HT1080 (cell line): Measurements from ENCODE around the gene MYOCD. TPM values are rescaled to one million over a fixed set of nuclear protein-coding genes. Genes with fewer than 3 reads are reported as not detected.

Experiments used
- DNase-seq: peaks from one replicate; pipeline ENCODE4 v3.0.0-alpha.2; 2015; ENCODE audit warnings: low read depth
- total RNA-seq: library from RNA; depleted of rRNA; stranded (reverse); fragments of >200 nt; shearing (Covaris generic); gene quantifications from 2 replicates; pipeline ENCODE4 v1.2.3, GENCODE V29; 2014

Gene MYOCD
- total RNA-seq, 1 experiment from 2014 or later, result not detected

DNA sequence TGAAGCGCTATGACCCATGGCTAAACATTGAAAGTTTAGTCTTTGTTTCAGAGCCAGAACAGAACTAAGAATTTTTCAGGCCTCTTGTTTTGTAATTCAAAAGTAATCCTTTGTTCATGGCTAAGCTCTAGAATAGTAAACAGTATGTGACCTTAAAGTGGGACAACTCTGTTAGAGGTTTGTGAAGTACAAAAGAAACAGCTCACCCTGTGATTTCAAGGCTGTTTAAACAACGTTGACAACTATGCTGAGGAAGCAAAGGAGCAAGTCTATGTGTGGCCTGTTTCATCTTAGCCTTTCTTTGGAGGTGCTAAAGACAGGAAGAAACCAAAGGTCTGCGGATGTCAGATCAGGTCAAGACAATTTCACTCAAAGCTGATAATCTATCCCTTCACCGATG lies 40.4 kb downstream of the MYOCD start:
- DNase-seq, result no peak

DNA sequence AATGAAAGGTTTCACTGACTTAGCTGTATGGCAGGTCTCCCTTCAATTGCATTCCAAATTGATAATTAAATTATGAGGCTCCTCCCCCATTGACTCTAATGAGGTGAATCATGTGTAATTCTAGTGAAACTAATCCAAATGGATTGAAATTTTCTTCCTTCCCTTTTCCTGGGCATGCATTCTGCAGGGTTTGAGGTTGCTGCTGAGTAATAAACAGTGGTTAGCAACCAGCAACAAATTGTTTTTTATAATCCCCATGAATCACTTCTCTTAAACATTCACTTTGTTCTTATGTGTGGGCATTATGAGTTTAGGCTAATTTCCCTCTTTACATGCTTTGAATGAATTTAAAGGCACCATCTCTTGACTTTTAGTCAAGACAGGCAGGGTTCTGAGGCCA lies 43.4 kb downstream of the MYOCD start:
- DNase-seq, result no peak

DNA sequence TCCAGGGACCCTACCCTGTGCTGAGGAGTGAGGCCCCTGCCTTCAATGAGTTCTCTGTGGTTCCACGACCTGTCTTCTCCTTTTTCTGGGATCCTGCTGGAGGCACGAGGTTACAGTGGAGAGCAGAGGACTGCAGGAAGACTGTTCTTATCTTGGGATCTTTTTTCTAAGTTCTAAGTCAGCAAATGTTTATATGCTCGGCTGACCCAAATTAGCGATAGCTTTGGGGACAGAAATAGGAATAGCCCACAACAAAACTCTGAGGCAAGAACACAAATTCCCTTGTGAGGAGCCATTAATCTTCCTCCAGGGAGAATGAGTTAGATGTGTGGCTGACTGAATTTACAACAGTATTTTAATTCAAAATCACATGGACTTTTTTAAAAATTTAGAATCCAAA lies 46.7 kb downstream of the MYOCD start:
- DNase-seq, result no peak

DNA sequence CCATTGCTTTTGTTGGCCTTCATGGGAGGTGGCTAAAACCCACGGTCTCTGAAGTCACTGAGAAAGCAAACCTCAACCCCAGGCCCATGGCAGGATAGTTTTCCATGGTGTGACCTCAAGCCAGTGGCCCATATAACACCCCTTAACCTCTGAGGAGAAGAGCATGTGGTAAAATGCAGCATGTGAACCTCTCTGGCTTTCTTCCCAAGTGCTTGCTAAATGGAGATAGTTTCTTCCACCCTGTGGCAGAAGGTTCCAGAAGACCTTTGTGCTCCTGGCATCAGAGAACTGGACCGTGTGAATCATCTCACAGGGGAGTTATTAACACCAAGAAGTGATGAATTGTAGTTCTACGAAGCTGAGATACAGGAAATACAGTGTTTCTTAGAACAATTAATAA lies 47.3 kb downstream of the MYOCD start:
- no peak for DNase-seq

DNA sequence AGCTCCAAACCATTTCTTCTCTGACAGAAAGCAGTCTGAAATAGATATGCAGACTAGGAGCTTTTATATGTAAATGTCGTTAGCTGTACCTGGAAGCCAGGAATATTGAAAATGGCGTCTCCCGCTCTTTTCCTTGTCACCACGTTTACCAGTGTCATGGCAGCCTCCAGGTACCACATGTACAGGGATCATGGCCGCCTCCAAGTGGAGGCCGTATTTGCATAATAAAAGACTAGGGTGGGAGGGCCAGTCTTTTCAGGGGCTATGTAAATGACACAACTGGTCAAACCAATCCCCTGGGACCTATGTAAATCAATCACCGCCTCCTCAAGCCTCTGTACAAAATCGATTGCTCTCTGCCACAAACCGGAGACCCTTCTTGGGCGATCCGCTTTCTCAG lies 54.3 kb downstream of the MYOCD start:
- DNase-seq, result no peak

DNA sequence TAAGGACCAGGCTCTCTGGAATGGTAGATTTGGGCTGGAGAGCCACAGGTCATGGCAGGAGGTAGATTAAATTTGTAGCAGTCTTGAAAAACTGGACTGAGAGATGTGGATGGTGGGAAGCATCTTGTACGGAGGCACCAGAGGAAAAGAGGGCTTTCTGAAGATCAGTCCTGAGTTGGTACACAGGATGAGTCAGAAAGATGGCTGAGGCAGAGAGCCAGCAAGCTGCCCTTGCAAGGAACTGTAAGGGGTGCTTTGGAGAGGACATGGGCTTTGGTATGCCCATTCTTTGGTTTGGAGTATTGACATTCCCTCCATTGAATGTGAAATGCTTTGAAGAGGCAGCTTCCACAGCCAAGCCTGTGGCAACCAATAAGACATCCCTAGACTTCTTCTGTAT lies 55.9 kb downstream of the MYOCD start:
- no peak for DNase-seq

DNA sequence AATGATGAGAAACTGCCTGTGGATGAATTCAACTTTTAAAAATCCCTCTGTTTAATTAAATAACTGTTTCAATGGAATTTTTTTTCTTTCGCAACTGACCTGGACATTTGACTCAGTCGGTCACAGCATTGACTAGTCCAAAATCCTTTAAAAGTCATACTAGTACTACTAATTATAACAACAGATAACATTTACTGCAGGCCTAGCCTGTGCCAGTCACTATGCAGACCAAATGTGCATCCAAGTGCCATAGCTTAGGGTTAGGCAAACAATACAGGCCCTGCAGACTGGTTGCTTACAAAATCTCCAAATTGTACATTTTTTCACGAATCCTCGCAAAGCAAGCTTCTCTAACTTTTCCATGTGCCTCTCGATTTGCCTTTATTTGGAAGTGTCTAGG lies 56.6 kb downstream of the MYOCD start:
- no peak for DNase-seq

DNA sequence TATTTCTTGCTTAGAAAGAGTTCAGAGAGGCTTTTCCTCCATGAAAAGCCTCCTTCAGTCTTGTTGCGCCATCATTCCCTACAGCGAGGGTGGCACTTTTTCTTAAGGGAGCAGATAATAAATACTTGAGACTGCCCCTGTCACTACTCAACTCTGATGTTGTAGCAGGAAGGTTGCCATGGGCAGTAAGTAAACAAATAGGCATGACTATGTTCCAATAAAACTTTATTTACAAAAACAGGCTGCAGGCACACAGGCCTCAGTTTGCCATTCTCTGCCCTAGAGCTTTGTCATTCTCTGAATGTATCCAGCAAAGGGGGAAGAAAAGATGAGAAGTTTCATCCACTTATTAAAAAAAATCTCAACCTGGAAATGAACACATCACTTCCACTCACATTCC lies 60.4 kb downstream of the MYOCD start:
- no peak for DNase-seq

DNA sequence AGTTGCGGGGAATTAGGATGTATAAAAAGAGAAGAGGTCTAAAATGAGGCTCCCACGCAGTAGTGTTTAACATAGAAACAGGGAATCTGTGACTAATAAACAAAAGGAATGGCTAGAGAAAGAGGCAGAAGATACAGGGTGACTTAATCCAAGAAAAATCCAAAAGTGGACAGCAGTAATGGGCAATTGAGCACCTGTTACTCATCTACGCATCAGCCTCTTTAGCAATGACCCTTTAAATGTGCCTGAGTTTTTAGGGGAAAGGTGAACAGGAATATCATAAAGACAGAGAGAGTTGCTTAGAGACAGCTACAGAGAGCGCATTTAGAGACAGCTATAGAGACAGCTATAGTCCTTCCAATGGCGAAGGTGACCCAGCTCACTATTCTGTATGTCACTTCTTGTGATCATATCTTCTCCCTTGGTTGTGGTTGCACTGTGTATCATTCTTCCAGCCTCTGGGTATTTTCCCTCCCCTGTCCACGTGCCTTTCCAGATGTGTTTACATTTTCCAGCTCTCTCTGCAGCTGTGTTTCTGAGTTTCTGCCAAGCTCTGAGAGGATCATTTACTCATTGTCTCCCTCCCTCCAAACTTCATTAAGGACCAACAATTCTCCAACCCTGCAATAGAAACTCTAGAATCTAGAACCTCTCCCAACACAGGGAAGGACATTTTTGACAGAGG lies 61.5 kb downstream of the MYOCD start:
- DNase-seq, result no peak

DNA sequence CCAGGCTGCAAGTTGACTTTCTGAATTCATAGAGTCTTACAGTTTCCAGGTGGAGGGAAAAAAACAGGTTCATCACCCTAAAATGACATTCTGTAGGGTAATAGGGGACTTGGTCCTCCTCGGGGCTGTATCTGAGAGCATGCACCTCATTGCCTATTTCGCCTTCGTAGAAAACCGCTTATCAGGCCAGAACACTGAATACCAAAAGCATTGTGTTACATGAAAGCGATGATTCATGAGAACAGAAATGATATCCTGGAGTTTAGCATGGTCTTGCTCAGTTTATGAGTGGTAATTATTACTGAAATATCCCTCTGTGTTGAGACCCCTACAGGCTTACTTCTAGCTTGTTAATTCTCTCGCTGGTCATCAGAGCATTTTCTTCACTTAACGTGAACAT lies 62.2 kb downstream of the MYOCD start:
- no peak for DNase-seq

DNA sequence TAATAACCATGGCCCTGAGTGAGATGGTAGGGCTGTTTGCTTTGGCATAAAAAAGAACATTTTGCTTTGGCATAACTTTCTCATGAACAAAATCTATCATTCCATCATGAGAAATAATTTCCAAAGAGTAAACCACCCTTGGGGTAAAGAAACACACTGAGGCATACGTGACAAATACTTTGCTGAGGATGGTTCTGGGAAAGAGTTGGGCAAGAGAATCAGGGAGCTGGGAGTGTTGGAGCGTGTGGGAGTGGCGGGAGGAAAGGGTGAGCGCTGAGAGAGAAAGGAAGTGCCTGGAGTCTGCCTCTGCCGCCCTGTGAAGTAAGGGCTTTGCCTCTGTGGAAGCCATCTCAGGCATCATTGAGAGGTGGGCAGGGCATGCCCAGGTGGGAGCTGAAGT lies 63.4 kb downstream of the MYOCD start:
- no peak for DNase-seq

DNA sequence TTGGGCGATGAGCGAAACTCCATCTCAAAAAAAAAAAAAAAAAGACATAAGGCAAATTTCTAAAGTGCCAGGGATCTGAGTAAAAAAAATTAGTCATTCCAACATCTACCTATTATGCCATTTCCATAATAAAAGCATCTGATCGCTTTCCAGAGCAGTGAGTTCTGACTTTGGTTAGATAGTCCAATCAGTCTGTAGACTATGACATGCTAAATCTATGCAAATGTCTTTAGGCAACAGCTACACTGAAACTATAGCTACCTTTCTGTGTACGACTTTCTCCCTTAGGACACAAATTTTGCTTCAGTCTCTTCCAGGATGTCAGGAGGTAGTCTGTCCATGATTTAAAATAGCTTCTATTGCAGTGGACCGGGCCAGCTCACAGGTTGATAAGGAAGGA lies 64.7 kb downstream of the MYOCD start:
- DNase-seq, result no peak

DNA sequence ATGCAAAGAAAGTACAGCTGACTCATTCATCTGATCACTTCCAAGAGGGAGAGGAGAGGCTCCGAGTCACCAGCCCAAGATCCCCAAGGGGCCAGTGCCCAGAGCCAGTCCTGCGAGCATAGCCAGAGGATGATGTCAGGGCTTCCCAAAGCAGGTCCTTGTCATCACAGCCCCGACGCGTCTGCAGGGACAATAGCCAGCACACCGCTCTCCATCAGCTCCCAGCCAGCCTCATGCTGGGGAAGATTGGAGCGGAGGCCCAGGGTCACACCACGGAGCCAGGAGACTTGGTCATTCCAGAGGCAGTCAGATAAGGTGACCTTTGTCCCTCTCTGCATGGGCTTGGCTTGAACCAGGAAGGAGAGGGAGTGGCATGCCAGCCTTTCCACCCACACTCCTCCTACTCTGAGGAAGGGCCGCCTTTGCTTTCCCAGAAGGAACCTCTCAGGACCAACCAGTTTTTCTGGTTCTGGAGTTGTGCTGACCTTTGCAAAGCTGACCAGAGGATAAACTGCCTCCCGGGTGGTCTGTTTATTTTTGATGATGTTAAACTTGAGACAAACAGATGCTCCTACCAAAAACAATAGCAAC lies 65.3 kb downstream of the MYOCD start:
- no peak for DNase-seq

DNA sequence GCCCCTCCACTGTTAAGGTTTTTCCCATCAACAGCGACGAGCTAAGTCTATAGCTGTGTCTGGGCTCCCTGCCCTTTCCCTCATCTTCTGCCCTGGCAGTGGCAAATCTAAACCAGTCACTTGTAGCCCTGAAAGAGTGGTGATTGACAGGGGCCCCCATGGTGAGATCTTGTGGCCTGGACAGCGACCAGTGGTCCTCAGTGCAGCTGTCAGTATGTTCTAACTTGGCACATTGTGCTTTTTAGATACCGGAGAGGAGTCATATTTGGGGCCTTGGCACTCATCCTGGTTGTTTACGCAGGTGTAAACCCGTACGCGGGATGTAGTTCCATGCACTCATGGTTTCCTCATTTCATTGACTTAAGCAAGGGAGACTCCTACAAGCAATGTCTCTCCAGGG lies 66.1 kb downstream of the MYOCD start:
- no peak for DNase-seq

DNA sequence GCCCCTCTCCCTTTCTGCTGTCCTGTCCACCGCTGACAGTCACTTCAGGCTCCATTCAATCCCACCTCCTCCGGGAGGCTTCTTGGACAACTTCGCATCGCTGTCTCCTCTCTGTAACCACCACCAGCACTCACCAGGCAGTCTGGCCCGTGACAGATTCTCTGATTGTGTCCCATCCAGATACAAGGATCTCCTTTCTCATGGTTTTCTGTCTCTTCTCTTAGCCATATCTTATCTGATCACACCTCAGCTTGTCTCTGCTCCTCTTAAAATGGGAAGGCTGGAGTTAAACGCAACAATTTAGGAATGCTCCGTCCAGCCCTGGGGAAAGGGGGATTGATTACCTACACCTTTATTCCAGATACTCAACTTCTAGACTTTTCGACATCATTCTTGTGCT lies 66.7 kb downstream of the MYOCD start:
- no peak for DNase-seq

DNA sequence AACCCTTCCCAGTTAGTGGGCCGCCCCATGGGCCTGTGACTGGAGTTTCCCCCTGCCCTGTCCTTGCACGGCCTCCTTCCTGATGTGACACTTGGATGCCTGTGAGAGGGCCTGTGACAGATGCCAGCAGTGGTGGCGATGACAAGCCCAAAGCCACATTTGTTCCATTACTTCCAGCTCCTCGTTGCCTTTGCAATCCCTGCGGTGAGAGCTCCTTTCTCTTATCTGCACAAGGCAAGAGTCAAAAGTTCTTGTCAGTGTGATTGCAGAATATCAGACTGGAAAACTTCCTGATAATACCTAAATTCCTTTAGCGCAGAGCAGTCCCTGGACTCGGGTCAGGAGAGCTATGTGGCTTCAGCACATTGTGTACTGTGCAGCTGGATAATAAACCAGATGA lies 69.2 kb downstream of the MYOCD start:
- no peak for DNase-seq

DNA sequence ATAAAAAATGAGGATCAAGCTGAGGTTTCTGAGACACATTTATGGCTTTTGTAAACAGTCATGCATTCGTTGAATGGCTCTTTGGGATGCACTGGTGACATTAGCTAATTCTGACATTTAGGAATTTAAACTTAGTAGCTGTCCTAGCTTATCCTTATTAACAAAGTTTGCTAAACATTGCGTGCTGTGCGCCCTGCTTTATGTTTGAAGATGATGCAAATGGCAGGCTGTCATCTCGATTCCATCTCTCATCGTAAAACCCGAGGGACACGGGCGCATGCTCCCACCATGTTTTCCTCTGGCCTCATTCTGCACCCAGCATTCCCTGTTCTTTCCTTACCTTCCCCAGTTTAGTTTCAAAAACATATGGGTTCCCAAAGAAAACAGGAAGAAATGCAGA lies 69.8 kb downstream of the MYOCD start:
- no peak for DNase-seq

DNA sequence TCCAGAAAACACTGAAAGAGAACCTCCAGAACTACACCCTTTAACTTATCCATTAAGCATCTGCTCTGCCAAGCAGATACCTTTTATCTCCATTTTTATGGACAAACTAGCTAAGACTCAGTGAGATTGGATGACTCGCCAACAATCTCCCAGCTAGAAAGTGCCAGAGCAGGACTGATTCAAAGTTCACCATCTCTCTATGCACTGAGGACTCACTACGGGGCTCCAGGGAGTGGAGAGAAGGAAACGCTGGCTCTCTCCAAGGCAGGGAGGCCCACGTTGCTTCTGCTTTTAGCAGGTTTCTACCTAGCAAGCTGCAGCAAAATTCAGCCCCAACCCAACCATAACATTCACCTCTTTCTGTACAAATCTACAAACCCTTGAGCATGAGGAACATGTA lies 70.8 kb downstream of the MYOCD start:
- no peak for DNase-seq

DNA sequence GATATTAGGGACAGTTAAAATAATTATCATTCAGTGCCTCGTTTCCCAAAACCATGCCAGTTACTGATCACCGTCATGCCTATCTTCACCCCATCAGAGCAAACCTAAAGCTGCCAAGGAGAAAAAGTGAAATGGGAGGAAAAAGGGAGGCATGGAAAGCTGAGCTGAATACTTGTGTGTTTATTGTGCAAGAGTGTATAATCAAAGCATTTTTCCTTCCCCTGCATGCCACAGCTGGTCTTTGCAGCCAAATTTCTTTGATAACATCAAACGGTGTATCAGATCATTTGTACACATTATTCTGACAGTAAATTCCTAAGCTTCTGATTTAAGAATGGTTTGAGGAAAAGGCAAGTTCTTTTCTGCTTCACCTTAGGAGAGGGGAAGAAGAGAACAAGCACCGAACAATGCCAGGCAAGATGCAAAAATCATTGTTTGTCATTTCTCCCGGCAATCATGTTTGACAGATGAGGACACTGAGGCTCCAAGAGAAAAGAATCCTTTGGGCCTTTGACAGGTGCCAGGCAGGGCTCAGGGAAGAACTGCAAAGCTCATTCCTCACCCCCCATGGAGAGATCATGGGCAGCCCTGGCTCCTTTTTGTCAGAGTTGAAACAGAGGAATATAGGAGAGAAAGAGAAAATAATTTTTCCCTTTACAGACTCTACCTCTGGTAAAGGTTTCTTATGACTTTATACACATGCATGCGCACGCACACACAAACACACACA lies 72.2 kb downstream of the MYOCD start:
- DNase-seq, result no peak

DNA sequence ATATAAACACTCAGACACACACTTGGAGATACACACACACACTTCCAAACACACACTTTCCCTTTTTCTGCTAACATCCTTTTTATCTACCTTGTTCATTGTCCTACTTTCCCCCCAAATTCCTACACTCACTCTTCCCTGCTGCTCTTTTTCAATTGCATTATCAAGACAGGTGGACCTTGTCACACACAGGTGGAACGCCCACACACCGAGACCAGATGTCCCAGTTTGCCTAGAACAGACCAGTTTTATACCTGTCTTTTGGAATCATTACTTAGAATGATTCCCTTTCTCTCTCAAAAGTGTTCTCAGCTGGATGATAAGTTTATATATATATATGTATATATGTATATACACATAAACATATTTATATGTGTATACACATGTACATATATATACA lies 72.9 kb downstream of the MYOCD start:
- no peak for DNase-seq

DNA sequence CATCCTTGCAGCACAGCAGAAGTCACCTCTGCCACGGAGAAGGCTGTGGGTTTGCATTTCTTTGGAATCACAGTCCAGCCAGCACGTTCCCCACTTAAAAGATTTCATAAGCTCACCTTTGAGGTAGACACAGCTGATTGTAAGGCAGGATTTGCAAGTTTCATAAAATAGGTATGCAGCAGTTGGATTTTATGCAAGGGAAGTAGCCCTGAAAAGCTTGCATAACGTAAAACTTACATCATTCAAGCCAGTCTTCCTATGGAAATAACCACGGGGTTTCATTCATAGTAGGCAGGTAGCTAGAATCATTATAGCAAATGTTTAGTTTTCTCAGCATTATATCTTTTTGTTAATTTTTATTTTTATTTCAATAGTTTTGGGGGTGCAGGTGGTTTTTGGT lies 73.8 kb downstream of the MYOCD start:
- no peak for DNase-seq

DNA sequence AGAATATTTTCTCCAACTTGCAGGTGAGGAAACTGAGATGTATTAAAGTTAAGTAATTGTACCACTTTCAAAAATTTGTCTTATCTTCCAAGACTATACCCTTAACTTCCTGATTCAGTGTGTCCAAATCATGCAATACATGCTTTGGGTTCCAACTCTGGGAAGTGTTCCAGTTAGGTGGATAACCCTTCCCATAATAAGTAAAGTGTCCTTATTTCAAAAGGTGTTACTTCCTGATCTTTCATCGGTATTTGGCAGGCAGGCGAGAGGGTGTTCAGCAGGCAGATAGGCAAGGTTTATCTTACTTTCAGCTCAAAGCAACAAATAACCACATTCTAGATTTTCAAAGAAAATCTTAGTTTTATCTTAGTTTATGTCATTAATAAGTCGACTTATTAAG lies 77.4 kb downstream of the MYOCD start:
- DNase-seq, result no peak

DNA sequence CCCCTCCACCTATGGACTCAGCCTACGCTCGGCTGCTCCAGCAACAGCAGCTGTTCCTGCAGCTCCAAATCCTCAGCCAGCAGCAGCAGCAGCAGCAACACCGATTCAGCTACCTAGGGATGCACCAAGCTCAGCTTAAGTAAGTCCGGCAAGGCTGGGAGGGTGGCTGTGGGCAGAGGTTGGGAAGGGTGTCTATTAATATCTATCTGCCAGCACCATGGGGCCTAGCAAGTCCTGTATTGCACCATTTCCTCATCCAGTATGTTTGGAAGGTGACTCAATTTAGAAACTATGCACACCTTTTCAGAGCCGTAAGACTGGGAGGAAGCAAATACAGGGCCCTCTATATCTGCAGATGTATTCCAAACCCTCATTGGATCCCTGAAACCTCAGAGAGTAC lies 78.6 kb downstream of the MYOCD start:
- peak; percentile 5 for DNase-seq
